ENCODE data around the gene MROH9.

DNA sequence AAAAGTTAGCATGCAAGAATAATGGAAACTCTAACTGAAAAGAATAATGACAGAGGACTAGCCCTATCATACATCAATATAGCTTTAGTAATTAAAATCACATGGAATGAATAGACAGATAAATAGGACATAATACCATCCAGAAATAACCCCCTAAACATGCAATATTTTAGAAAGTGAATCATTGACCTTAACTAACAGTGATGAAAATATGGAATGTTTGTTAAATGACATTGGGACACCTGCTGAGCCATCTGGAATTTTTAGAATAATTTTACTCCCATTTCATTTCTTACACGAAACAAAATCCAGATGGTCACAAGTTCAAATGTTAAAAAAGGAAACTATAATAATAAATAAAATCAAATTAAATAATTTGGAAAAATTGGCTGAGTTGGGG, 102.3 kb downstream of the MROH9 start:
- TF ChIP-seq, protein P1, sequence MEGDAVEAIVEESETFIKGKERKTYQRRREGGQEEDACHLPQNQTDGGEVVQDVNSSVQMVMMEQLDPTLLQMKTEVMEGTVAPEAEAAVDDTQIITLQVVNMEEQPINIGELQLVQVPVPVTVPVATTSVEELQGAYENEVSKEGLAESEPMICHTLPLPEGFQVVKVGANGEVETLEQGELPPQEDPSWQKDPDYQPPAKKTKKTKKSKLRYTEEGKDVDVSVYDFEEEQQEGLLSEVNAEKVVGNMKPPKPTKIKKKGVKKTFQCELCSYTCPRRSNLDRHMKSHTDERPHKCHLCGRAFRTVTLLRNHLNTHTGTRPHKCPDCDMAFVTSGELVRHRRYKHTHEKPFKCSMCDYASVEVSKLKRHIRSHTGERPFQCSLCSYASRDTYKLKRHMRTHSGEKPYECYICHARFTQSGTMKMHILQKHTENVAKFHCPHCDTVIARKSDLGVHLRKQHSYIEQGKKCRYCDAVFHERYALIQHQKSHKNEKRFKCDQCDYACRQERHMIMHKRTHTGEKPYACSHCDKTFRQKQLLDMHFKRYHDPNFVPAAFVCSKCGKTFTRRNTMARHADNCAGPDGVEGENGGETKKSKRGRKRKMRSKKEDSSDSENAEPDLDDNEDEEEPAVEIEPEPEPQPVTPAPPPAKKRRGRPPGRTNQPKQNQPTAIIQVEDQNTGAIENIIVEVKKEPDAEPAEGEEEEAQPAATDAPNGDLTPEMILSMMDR (IDR thresholded peaks at IDR 0.05): no peak
- no peak for TF ChIP-seq POLR2A (IDR thresholded peaks at IDR 0.05)
